HG02884 (cell line): Measurements from ENCODE around the gene MELTF.
A peak's percentile ranks its signal among the peaks of the same experiment; 100 is the strongest.

Experiments
- ATAC-seq: cut with Tn5 transposase; IDR thresholded peaks from one replicate; pipeline ENCODE4 v1.9.1; 2021; ENCODE audit warnings: mild to moderate bottlenecking, moderate library complexity; ENCODE audit not compliant: unreplicated experiment

Gene MELTF

DNA sequence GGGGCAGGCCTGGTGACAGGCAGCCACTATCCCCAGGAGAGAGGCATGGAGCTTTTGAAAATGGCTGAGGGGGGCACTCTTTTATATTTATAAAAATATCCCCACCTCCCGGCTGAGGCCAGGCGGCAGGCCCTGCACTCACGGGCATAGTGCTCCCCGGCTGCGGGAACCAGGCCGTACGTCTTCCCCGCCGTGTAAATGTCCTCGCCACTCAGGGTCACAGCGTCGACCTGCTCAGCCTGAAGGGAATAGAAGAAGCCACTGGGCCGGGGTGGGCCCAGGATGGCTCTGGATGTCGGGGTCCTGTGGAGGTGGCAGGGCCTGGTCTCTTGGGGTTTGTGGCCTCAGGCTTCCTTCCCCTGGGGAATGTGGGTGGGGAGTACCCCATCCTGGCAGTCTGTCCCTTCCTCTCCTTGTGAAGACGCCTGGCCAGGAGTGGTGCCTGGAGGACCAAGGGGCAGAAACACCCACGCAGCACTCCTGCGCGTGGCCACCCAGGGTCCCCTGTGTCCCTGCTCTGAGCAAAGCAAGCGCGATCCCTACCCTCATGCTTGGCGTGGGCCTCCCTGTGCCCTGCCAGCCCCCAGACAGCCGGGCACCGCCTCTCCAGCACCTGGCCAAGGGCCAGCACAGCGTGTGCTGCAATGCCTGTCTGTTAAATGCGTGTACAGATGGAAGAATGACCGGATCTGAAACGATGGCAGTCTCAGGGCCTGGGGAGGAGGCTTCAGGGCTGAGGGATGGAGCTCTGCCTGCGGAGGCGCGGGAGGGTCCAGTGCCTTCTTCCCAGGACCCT, 18.9 kb downstream of the MELTF start:
- no peak for ATAC-seq

DNA sequence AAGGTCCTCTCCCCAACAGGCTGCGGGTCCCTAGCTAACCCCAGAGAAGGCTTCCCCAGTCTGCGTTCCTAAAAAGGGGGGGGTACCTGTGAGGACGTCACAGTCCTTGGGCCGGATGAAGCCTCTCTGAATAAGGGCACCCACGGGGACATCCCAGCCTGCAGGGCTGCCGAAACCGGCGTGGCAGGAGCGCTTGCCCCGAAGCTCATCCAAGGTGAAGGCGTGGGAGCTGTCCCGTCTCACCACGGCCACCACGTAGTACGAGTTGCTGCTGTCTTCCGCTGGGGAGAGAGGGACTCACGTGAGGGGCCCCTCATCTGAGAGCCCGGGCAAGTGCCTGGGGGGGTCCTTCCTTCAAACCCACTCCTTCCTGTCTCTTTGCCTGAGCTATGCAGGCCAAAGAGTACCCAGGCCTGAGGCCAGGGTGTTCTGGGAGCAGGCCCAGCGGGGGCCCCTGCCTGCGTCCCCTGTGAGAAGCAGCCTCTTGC, 20.0 kb downstream of the MELTF start:
- ATAC-seq: no peak

DNA sequence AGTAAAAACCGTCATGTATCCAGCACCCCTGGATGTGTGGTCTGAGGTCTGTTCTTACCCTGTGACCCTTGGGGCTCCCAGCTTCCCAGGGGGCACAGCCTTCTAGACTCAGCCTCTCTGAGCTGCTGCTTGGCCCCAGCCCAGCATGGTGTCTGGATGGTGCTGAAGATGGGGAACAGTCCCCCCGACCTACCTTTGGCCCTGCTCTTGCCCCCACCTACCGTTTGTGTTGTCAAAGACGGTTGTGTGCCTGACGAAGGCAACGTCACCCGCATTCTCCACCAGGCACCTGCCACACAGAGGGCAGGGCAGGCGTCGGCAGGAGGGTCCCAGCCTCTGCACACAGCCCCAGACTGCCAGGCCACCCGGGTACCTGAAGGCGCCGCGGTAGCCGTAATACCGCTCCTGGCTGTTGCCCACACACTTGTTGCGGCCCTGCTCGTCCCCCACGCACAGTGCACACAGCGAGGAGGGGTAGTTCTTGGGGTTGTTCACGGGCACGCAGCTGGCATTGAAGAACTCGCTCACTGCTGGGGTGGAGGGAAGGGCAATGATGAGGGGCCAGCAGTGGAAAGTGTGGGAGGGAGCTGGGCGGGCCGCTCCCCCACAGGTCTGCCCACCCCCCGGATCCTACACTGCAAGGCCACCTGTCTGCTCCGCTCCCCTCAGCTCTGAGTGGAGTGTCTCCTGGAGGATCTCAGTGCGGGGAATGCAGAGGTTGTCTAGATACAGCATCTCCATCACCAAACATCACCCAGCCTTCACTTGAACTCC, 21.0 kb downstream of the MELTF start:
- ATAC-seq: no peak

DNA sequence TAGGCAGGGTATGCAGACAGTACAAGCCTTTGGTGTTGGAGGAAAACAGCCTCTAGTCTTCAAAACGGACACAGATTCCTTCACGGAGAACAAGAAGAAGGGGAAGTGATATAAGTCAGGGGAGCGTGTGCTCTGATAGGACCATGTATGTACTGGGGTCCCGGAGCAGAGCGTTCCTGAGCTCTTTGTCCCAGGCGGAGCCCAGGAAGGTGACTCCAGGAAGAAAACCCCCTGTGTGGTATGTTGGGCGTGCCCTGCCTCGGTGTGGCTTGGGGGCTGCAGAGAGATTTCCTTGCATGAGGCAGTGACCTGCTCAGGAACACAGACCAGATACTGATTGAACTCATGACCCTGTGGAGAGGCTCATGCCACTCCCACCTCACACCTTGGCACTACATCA, 21.7 kb downstream of the MELTF start:
- ATAC-seq: no peak

DNA sequence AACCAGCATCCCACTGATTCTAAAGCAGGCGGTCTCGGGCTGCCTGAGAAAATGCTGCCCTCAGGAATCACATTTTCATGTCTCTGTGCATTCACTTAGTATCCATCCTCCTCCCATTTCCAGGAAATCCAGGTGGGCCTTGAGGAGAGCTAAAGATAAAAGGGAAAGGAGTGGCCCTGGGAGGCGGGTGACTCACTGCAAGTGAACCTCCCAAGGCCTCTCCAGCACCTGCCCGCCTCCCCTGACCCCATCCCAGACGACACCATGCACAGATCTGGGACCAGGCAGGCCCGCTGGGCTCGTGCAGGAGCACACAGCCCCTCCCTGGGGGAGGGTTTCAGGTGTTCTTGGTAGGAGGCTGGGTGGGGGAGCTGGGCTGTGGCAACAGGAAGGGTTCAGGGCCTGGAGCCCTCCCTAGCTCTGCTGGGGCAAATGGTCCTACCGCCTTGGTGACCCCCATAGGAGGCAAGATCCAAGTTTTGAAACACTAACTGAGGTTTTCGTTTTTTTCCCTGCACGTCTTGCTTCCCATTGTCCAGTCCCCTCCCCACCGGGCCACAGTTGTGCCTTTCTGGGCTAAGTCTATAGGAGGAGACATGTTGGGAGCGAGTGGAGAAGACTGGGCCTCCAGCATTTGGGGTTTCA, 22.2 kb downstream of the MELTF start:
- no peak for ATAC-seq

DNA sequence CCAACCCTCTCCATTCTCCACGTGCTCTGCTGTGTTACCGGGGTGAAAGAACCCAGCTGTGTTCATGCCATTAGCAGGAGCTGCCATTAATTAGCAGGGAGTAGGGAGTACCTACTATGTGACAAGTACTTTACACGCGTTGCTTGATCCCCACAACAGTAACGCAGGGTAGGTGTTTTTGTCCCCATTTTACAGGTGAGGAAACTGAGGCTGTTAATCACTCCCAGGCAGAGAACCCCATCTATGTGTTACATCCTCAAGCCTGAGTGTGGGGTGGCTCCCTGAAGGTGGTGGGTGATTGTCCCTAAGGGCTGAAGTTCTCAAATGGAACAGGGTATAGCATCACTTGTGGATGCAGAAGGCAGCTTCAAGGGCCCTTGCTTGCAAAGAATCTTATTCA, 22.8 kb downstream of the MELTF start:
- ATAC-seq: no peak

GRCh38 chr3:197006446-197006845, 23.2 kb downstream of the MELTF start:
- ATAC-seq: no peak

DNA sequence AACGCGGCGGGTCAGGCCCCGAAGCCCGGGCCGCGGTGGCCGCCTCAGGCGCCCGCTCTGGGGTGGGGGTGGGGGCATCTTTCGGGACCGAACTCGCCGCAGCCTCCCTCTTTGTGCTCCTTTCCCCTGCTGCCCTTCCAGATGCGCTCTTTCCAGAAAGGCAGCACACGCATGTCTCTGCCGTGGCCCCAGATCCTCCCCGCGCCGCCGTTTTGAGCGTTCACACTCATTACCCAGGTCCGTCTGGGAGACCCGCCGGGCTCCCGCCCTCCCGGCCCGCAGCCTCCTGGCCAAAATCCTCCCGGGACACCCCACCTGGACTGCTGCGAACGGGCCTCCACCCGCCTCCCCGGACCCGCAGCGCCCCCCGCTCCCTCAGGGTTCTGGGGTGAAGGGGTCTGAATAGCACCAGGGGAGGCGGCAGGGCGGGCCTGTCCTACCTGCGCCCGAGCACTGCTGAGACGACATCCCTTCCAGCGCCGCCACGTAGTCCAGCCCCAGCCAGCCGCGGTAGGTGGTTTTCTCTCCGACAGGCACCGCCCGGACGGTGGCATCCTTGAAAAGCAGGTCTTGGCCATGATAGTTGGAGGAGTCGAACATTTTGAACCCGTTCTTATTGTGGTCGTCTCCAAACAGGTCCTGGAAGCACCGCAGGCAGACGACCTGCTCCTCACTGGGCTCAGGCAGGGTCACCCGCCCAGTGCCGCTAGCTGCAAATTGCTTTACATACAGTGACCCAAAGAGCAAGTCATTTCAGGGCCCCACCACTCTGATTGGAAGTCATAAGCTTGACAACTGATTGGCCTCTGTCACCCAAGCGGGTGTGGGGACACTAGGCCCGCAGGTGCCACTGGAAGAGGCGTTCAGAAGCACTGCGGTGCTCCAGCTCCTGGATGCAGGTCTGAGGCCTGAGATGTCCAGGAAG, 25.9 kb downstream of the MELTF start:
- peak; percentile 10 for ATAC-seq

DNA sequence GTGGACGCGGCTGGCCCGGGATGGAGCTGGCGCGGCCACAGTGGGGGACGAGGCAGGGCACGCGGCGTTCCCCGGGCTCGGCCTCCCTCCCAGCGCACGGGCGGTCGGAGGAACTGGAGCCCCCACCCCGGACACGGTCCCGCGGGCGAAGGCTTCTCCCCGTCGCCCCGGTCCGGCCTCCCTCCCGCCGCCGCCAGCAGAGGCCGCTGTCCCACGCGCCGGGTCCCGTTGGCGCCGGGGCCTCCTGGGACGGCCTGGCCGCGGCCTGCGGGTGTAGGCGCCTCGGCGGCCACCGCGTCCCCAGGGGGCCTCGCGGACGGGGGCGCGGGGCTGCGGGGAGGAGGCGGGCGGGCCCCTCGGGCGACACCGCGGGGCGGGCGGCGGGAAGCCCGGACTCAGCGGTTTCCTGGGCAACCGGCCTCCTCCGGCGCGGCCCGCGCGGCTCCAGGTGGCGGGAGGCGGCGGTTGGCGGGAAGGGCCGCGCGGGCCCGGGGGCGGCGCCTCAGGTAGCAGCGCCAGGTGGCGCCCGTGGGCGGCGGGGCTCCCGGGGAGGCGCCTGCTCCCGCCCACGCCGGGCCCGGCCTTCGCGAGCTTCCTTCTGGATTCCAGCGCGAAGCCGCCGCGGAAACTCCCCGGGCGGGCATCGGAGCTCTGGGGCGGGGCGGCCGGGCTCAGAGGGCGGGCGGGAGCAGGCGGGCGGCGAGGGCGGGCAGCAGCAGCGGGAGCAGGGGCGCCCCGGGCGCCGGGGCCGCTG, 26.7 kb downstream of the MELTF start:
- ATAC-seq: peak; percentile 63

DNA sequence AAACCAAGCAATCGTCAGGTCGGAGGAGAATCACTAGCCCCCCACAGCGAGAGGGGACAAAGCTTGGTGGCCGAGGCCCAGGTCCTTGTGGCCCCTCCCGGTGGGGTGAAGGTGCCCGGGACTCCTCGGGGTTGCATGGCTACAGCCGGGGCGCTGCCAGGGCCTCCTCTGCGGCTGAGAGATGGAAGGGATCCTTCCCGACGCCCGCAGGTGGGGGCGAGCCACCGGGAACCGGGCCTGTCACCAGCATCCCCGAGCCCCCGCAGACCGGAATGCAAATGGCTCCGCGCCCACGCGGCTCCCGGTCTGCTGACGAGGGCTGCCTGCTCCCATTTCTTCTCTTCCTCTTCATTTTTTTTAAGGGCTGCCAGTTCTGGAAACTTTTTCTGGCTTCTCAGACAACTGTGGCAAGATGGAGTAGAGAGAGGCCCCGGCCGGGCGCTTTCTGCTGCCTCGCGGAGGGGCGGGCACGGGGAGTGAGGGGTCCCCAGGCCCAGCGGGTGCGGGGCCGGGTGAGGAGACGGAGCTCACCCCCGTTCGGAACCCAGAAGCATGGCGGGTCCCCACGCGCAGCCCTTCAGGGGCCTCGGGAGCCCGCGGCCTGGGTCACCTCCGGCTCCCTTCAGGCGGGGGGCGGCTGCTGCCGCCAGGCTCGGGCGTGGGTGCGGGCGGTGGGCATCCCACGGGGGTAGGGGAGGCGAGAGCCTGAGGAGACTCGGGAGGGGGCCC, 27.5 kb downstream of the MELTF start:
- ATAC-seq: no peak

GRCh38 chr3:197001106-197001971, 28.3 kb downstream of the MELTF start:
- ATAC-seq: no peak

DNA sequence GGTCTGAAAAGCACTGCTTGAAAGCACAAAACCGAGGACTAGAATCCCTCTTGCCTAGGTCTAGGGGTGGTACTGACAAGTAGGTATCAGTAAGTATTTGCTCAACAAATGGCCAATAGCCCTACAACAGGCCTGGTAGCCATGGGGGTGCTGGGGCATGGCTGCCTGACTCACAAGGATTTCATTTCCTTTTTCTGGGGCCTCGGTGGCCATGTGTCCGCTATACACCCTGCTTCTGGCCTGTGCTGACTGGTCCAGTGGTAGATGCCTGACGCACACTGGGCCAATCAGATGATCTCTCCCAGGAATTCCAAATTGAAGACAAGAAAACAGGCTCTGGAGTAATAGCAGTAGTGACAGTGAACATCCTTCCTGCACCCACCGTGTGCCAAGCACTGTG, 29.4 kb downstream of the MELTF start:
- no peak for ATAC-seq

DNA sequence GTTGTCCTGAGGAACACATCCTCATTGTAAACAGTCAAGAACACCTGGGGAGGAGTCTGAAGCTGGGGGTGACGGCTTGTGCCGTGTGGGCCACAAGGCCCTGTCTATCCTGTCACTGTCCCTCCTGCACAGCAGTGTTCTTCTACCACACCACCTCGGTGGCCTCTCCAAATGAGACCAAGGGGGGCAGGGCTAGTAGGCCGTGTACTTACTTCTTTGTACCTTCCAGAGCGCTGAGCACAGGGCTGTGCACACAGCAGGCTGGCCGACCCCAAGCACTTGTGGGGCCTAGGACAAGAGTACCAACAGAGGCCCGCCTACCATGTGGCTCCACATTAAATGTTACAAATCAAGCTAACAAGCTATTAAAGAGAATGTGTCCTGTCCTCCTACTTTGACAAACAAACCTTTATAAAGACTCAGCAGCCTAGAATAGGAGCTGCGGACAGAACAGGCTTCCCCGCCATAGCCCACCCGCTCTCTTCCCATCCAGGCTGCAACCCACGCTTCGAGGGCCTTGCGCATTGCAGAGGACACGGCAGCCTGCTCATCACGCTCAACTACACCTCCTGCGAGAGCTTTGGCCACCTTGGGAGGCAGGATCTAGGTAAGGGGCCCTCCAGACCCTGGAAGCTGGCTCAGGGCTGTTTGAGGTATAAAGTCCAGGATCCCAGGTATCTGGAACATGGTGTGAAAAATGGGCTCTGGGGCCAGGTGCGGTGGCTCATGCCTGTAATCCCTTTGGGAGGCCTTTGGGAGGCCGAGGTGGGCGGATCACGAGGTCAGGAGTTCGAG, 30.5 kb downstream of the MELTF start:
- ATAC-seq: no peak

DNA sequence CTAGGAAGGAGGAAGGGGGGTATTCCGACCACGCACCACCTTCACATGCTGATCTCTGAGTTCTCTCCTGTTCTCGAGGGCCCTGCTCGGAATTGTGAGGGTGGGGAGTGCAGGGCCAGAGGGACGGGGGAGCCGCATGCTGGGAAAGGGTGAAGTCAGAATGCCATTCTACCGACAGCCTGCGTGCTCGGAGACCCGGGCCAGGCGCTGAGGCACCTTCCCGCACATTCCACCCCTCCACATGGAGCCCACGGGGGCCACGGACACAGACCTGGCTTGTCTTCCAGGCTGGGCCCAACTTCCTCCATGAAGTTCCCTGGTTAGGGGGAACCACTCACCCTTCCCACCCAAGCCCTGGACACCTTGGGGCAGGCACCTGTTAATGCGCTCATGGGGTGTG, 32.3 kb downstream of the MELTF start:
- no peak for ATAC-seq

GRCh38 chr3:196996454-196997265, 33.0 kb downstream of the MELTF start:
- no peak for ATAC-seq

DNA sequence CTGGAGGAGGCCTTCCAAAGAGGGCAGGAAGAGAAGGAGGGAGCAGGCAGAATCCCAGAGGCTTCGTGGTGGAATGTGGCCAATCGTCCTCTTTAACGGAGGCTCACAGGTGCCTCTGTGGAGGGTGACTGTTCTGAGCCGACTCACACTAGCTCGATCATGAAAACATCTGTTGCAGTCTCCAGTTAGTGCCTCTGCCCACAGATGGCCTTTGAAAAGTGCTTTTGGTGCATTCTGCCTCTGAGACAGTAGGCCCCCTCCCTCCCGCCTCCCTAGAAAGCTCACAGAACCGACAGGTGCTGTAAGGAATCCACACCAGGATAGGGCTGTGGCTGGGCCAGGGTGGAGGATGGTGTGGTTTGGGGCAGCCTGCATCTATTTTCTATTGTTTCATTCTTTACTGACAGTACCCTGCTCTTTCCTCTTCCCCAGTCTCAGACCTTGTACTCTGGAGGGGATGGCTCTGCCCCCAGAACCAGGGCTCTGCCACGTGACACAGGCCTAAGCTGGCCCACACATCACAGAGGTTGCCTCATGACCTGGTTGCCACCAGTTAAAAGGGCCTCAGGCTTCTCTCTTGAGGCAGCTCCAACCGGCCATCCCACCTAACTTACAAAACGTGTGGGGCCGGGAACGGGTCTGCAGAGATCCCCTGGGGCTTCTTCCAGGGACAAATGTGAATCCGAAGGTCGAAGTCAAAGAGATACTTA, 33.8 kb downstream of the MELTF start:
- no peak for ATAC-seq
